ENCODE data around the gene GTF2IRD1.
"Not testable (repeated sequence)": the region's sequence is repeated elsewhere in the genome, so short reads cannot be mapped to it uniquely, and the experiment has no call there.

Gene GTF2IRD1

DNA sequence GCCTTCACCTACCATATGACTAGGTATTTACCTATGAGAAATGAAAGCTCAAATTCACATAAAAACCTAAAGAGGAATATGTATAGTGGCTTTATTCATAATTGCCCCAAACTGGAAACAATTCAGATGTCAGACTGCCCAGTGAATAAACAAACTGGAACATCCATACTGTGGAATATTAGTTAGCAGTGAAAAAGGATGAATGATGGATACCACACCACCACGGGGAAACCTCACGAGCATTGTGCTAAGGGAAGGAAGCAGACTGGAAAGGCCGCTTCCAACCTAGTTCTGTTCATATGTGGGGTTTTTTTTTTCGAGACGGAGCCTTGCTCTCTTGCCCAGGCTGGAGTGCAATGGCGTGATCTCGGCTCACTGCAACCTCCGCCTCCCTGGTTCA, 16.8 kb downstream of the GTF2IRD1 start:
- DNase-seq: no peak

DNA sequence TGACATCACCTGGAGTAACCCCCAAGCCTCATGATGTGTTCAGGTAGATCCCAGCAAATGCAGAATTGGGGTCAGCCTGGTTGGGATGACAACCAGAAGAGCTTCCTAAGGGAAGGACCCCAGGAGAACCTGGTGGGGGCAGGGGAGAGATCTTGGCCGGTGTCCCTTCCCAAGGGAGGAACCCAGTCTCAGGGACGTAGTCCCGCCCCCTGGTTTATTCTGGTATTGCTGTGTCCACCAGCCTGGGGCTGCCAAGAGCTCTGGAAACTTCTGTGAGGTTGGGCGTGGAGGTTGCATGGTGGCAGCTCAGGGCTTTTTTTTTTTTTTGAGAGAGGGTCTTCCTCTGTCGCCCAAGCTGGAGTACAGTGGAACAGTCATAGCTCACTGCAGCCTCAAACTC, 19.4 kb downstream of the GTF2IRD1 start:
- no peak for DNase-seq

DNA sequence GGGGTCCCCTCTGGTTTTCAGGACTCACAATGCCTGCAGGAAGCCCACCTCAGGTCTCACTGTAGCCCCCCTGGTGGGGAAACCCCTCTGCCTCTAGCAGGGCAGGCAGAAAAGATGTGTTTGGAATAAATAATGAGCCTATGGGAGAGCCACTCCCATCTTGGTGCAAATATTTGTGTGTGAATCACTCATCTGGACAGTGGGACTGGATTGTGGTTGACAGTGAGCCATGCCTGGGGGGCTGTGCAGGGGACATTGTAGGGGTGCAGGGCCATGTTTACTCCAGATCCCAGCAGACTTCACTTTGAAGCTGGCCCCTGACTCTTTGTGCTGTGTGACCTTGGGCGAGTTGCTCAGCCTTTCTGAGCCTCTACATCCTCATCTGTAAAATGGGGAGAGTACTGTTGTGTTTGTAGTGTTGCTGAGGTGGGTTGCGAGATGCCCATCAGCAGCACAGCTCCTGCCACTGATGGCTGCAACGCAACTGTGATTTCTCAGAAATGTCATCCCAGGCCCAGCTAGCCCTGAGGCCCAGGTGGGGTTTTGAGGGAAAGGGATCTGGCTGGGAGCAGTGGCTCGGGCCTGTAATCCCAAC, 20.7 kb downstream of the GTF2IRD1 start:
- DNase-seq: no peak

DNA sequence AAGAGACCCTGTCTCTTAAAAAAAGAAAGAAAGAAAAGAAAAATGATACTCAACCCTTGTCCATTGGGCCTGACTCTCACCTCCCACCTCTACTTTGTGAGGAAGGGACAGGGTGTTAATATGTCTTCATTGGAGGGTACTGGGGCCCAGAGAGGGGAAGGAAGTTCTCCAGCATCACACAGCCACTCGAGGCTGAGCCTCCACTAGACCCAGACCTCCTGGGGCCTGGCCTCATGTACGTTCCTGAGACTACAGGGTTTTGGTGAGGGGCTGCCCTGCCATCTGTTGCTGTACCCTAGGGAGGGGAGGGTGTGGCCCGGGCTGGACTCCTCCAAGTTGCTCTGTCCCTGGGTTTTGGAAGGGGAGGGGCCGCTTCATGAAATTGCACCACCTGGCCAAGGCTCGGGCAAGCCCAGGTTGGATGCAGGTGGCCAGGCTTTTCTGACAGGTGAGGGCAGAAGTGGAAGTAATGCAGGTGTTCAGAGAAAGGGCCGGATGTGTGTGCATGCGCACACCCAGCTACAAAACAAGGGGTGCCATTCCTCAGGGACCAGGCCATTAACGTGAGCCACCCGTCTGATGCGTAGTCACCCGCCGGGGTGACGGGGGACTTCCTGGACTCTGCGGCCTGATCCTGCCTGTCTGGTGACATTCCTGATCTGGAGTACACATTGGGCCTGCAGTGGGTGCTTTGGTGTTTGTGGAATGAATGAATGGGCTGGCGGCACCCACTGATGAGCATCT, 21.7 kb downstream of the GTF2IRD1 start:
- DNase-seq: no peak

DNA sequence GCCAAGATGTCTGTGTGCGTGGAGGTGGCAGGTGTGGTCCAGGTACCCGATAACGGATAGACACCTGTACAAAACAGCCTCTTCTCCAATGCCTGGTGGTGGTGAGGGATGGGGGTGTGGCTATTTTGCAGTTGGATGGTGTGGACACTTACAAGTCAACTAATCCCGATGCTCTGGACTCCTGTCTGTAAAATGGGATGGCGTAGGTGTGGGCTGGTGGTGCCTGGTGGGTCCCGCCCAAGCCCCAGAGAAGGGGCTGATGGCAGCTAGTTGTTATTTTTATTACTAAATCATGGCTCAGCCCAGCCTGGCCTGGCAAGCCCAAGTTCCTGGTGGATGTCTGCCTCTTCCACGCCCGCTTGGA, 22.3 kb downstream of the GTF2IRD1 start:
- no peak for DNase-seq

DNA sequence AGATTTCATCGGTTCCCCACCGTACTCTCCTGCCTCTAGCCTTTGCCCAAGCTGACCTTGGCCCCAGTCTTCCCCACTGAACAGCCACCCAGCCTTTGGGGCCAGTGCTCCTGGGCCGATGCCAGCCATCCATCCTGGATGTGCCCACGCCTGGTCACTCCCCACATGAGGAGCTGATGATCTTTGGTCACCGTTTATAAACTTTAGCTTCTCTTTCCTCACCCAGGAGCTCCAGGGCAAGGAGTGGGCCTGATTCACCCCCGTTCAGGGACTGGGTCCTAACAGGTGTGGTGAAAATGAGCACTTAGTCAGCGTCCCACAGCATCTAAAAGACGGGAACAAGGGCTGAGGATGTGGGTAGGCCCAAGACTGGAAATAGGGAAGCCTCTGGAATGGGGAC, 22.9 kb downstream of the GTF2IRD1 start:
- DNase-seq: no peak

DNA sequence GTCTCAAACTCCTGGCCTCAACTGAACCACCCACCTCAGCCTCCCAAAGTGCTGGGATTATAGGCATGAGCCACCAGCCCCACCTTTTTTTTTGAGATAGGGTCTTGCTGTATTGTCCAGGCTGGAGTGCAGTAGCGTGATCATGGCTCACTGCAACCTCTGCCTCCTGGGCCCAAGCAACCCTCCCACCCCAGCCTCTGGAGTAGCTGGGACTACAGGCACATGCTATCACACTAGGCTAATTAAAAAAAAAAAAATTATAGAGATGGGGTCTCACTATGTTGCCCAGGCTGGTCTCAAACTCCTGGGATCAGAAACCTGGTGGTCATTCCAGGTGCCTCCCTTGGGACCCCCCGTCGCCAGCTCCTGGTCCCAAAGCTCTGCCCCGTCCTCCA, 25.0 kb downstream of the GTF2IRD1 start:
- no peak for DNase-seq

DNA sequence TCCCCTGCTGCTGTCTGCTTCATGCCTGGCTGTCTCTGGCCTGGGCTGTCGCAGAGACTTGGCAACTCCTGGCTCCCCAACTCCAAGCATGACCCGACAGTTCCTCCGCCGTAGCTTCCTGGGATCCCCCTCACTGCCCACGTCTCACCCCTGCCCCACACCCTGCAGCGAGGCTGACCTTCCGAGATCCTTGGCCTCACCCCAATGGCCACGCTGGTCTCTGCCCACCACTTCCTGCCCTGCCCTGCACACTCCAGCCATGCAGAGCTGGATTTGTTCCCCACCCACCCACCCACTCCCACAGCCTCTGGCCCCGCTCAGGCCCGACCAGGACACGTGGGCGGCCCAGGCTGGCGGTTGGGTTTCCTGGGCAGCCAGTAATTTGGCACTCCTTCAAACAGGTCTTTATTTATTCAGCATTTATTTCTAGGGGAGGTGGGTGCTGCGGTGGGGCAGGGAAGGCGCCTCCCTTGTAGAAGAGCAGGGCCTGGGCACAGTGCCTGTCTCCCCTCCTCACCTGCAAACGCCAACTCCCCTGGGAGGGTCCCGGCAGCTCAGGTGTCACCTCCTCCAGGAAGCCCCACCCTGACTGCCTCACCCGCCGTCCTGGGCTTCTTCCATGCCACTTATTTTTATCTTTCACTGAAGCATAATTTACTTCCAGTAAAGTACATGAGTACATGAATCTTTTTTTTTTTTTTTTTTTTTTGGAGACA, 25.5 kb downstream of the GTF2IRD1 start:
- DNase-seq: no peak

DNA sequence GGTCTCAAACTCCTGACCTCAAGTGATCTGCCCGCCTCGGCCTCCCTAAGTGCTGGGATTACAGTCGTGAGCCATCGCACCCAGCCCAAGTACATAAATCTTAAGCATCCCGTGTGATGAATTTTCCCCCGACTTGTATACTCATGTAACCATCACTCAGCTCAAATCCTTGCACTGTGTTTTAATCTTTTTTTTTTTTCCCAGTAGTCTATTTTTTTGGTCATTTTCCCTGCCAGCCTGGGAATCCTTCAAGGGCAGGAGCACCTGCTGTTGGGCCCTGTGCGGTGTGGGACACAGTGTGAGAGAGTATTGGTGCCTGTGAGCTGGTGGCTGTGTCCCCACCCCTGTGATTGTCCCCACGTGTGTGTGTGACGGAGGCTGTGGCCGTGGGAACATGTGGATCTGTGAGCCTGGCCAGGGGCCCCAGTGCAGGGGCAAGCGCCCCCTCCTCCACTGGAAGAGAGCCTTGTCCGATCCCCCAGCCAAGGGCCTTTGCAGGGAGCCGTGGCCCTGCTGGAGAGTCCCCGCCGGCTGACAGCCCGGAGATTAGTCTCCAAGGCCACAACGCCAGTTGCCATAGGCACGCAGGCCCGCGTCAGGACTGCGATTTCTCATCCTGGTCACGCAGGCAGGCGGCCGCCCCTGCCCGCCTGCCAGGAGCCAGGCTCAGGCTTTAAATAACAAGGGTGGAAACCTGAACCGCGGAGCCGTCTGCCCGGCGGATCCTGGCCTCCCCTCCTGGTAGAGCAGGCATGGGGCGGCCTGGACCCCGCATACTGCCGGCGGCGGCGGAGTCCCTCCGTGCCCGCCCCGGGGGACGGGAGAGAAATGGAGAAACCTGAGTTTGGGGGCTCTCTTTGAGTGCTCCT, 26.5 kb downstream of the GTF2IRD1 start:
- no peak for DNase-seq

DNA sequence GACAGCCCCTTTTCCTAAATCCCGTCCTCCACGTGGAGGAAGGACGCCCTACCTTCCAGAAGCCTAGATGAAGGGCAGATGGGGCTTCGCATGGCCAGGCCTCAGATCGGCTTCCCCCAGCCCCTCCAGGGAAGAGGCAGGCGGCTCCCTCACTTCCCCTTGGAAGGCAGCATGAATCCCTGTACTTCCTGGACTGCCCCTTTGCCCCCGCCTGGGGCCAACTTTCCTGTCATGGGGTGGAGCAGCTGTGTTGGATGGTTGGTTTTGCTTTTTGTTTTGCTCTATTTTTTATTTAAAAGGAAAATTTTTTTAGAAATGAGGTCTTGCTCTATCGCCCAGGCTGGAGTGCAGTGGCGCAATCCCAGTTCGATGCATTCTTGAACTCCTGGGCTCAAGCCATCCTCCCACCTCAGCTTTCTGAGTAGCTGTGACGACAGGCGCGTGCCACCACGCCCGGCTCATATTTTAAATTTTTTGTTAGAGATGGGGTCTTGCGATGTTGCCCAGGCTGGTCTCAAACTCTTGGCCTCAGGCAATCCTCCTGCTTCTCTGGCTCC, 27.2 kb downstream of the GTF2IRD1 start:
- DNase-seq: no peak

DNA sequence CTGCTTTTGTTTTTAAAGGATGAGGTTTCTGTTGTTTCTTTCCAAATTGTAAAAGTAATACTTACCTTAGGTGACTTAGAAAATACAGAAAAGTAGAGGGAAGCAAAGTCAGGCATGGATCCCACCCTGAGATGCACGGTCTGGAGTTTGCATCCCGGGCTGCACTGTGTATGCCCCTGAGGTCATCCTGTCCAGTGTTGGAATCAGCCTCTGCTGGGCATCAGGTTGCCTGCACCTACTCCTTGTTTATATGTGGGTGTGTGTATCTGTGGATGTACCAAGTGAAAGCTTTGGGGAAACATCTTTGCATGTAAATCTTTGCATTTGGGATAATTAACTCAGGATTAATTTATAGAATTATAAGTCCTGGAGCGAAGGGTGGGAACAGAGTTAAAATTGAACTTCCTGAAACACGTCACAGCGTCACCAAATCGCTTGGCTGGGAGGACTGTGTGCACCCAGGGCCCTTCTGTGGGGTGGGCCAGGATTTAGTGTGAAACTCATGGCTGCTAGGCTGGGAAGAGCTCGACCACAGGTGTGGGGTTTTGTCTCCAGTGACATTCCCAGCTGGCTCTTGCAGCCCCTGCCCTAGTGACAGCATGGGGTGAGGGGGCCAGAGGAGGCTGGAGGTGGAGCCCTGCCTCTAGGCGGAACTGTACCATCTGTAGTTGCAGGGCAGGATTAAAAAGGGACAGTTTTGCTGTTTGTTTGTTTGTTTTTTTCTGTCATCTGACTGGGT, 27.9 kb downstream of the GTF2IRD1 start:
- DNase-seq: no peak

DNA sequence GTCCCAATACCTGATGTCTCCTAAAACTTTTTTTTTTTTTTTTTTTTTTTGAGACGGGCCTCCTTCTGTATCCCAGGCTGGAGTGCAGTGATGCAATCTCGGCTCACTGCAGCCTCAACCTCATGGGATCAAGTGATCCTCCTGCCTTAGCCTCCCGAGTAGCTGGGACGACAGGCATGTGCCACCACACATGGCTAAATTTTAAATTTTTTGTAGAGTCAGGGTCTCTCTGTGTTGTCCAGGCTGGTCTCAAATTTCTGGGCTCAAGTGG, 28.4 kb downstream of the GTF2IRD1 start:
- no peak for DNase-seq

DNA sequence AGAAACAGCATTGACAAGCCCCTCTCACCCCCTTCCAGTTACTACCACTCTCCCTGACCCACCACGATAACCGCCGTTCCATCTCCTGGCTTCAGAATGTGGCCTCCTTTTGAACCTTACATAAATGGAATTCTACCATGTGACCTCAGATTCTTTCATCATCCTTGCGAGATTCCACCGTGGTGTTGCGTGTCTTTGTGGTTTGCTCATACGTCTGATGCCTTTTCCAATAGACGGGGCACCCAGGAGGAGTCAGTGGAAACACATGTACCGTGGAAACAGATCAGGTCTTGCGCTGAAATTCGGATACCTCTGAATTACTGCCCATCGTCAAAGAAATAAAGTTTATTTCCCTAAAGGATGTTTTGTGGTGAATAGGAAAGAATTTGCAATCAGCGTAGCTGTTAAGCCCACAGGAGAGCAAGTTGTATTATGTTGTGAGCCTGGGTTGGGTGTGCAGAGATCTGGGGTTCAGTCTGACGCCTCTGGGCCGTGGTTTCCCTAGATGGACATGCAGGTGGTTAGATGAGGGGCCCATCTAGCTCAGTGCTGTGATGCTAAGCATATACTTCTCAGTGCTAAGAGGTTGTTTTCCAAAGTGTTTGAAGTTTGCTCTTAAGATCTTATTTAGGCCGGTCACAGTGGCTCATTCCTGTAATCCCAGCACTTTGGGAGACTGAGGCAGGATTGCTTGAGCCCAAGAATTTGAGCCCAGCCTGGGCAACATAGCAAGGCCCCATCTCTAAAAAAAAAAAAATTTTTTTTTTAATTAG, 29.1 kb downstream of the GTF2IRD1 start:
- no peak for DNase-seq

DNA sequence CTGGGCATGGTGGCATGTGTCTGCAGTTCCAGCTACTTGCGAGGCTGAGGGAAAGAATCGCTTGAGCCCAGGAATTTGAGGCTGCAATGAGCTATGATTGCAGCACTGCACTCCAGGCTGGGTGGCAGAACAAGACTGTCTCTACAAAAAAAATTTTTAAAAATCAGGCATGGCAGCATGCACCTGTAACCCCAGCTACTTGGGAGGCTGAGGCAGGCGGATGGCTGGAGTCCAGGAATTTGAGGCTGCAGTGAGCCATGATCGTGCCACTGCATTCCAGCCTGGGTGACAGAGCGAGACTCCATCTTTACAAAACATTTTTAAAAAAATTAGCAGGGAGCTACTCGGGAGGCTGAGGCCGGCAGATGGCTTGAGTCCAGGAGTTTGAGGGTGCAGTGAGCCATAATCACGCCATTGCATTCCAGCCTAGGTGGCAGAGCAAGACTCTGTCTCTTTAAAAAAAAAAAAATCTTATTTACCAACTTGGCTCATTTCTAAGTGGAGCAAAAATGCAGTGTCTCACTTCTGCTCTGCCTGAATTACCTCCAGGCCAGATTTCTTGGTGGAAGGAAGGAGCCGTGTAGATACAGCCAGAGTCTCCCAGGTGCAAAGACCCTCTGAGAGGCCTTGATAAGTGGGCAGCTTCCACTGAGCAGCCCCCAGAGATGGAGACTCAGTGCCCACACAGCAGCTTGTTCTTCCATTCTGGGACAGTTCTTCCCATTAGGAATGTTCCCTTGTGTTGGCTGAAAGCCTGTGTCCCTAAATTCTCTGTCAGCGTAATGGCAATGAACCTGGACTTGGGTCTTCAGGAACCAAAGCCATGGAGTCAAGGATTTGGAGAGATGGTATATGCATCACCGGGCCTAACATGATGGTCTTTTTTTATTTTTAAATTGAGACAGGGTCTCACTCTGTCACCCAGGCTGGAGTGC, 30.0 kb downstream of the GTF2IRD1 start:
- DNase-seq: no peak

DNA sequence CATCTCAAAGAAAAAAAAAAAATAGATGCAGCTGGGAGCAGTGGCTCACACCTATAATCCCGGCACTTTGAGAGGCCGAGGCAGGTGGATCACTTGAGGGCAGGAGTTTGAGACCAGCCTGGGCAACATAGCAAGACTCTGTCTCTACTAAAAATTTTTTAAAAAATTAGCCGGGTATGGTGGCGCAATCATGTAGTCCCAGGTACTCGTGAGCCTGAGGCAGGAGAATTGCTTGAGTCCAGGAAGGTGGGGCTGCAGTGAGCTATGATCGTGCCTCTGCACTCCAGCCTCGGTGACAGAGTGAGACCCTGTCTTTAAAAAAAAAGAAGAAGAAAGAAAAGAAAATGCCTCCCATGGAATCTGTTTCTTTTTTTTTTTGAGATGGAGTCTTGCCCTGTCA, 31.9 kb downstream of the GTF2IRD1 start:
- no peak for DNase-seq

DNA sequence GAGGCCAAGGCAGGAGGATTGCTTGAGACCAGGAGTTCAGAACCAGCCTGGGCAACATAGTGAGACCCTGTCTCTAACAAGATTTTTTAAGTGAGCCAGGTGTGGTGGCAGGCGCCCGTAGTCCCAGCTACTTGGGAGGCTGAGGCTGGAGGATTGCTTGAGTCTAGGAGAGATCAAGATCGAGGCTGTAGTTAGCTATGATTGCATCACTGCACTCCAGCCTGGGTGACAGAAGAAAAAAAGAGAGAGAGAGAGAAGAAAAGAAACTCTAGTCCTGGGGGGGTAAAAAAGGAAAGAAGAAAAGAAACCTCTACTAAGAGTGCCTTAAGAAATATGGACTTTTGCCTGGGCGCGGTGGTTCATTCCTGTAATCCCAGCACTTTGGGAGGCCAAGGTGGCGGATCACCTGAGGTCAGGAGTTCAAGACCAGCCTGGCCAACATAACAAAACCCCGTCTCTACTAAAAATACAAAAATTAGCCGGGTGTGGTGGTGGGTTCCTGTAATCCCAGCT, 34.9 kb downstream of the GTF2IRD1 start:
- DNase-seq: not testable (repeated sequence)

DNA sequence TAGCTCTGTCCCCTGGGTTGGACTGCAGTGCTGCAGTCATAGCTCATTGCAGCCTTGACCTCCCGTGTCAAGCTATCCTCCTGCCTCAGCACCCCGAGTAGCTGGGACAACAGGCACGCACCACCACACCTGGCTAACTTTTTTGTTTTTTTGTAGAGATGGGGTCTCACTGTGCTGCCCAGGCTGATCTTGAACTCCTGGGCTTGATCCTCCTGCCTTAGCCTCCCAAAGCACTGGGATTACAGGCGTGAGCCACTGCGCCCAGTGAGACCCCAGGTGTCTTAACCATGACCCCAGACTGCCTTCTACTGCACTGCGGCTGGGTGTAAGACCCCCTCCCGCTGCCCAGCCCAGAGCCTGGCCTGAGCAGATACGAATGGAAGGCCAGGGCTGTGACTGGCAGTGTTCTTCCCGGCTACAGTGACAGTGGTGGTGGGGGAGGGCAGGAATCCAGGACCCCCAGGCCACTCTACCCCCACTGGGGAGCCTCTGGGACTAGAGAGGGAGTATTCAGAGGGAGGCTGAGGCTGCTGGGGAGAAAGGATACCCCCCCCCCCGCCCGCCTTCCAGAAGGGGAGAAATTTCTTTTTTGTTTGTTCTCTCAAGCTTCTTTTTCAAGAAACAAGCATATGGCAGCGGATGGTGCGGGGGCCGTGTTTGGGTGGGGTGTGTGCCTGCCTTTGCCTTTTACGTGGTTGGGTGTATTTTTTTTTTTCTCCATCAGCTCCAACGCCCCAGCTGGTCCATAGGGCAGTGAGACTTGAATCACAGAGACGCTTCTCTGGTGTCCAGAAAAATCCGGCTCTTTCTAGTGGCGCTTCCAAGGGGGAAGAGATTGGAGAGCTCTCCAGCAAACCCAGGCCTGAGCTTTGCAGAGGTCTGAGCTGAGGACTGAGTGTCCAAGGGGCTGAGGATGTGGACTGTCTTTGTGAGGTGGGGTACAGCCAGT, 36.6 kb downstream of the GTF2IRD1 start:
- no peak for DNase-seq

DNA sequence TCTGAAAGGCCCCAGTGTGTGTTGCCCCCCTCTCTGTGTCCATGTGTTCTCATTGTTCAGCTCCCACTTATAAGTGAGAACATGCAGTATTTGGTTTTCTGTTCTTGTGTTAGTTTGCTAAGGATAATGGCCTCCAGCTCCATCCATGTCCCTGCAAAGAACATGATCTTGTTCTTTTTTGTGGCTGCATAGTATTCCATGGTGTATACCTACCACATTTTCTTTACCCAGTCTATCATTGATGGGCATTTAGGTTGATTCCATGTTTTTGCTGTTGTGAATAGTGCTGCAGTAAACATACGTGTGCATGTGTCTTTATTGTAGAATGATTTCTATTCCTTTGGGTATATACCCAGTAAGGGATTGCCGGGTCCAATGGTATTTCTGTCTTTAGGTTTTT, 37.8 kb downstream of the GTF2IRD1 start:
- DNase-seq: not testable (repeated sequence)

DNA sequence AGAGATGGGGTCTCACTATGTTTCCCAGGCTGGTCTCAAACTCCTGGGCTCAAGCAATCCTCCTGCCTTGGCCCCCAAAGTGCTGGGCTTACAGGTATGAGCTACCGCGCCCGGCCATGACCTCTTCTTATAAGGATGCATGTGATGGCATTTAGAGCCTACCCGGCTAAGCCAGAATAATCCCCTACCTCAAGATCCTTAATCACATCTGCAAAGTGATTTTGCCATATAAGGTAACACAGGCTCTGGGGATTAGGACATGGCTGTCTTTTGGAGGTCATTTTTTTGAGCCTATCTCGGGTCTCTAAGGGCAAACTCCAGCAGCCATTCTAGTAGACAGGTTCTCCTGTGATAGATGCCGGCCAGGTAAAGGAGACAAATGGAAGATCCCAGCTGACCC, 39.6 kb downstream of the GTF2IRD1 start:
- no peak for DNase-seq
